Parathyroid adenoma (tissue), 2 donors: ENCODE data around the gene KRT16.
"Not testable (repeated sequence)": the region's sequence is repeated elsewhere in the genome, so short reads cannot be mapped to it uniquely, and the experiment has no call there.

ENCODE experiments used
- H2AFZ ChIP-seq: fragments of 300-600 bp; sonication (generic); one replicate; pipeline ENCODE4 v1.7.0; 2017; ENCODE audit warnings: antibody characterized with exemption, mild to moderate bottlenecking
- H3K27ac ChIP-seq: fragments of 300-600 bp; sonication (generic); one replicate; pipeline ENCODE4 v1.7.0; 2017
- H3K27me3 ChIP-seq: fragments of 300-600 bp; sonication (generic); one replicate; pipeline ENCODE4 v1.7.0; 2017; ENCODE audit warnings: low read length; ENCODE audit not compliant: control insufficient read depth, insufficient read depth
- H3K36me3 ChIP-seq: fragments of 300-600 bp; sonication (generic); one replicate; pipeline ENCODE4 v1.7.0; 2017; ENCODE audit warnings: low read length; ENCODE audit not compliant: control insufficient read depth, insufficient read depth
- H3K4me1 ChIP-seq: fragments of 300-600 bp; sonication (generic); one replicate; pipeline ENCODE4 v1.7.0; 2017; ENCODE audit warnings: control low read depth
- H3K4me2 ChIP-seq: fragments of 300-600 bp; sonication (generic); one replicate; pipeline ENCODE4 v1.7.0; 2017; ENCODE audit warnings: low read length
- H3K4me3 ChIP-seq: fragments of 300-600 bp; sonication (generic); one replicate; pipeline ENCODE4 v1.7.0; 2017; ENCODE audit warnings: low read depth, low read length
- H3K79me2 ChIP-seq: fragments of 300-600 bp; sonication (generic); one replicate; pipeline ENCODE4 v1.7.0; 2017; ENCODE audit warnings: control low read depth
- H3K9ac ChIP-seq: fragments of 300-600 bp; sonication (generic); one replicate; pipeline ENCODE4 v1.7.0; 2017; ENCODE audit warnings: mild to moderate bottlenecking
- H3K9me3 ChIP-seq: fragments of 300-600 bp; sonication (generic); one replicate; pipeline ENCODE4 v1.7.0; 2017; ENCODE audit warnings: low read length; ENCODE audit not compliant: control insufficient read depth
- TF ChIP-seq, protein P1 (sequence below): fragments of 300-600 bp; sonication (generic); IDR thresholded peaks from one replicate; pipeline ENCODE4 v1.7.0; 2017; ENCODE audit warnings: antibody characterized with exemption, mild to moderate bottlenecking
- donor health status: primary hyperparathyroidism.

Gene KRT16

DNA sequence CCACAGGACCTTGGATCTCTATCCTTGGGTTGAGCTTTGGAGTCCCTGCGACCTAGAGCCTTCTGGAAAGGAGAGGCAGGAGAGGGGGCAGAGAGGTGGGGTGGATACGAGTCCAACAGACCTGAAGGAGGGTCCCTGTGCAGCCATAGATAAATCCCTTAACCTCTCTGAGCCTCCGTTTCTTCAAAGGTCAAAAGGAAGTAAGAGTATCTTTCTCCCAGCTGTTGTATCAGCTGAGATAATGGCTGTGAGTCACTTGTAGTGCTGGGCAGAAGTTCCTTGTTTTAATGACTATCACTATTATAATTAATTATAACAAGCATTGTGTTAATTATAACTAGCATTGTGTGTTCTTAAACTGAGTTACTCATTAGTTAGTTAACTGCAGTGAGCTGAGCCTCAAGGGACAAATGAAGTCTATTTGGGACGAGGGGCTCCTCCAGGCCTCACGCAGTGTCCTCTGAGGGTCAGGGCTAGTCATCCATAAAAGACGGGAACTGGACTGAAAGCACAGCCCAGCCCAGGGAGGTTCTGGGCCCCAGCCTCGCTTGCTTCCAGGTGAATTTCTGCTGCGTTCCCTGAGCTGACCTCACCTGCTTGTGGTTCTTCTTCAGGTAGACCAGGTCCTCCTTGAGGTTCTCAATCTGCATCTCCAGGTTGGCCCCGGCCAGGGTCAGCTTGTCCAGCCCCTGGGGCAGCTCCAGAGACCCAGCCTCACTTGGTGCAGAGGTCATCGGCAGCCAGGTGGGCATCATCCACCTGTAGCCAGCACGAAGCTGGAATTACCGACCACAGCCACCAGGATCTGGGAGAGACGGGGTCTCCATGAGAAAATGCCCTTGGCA, 17.5 kb upstream of the KRT16 start:
- H3K36me3 ChIP-seq, result no peaks in the 10 kb centered on the region
- no peak overlapping the region for H3K4me2 ChIP-seq
- TF ChIP-seq, protein P1, sequence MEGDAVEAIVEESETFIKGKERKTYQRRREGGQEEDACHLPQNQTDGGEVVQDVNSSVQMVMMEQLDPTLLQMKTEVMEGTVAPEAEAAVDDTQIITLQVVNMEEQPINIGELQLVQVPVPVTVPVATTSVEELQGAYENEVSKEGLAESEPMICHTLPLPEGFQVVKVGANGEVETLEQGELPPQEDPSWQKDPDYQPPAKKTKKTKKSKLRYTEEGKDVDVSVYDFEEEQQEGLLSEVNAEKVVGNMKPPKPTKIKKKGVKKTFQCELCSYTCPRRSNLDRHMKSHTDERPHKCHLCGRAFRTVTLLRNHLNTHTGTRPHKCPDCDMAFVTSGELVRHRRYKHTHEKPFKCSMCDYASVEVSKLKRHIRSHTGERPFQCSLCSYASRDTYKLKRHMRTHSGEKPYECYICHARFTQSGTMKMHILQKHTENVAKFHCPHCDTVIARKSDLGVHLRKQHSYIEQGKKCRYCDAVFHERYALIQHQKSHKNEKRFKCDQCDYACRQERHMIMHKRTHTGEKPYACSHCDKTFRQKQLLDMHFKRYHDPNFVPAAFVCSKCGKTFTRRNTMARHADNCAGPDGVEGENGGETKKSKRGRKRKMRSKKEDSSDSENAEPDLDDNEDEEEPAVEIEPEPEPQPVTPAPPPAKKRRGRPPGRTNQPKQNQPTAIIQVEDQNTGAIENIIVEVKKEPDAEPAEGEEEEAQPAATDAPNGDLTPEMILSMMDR, result no peak
- H3K27ac ChIP-seq, result no peak overlapping the region
- no peak overlapping the region for H3K9ac ChIP-seq
- H3K4me3 ChIP-seq, result no peak overlapping the region
- no peaks in the 10 kb centered on the region for H3K4me1 ChIP-seq
- H3K27me3 ChIP-seq, result no peaks in the 10 kb centered on the region
- H3K79me2 ChIP-seq, result no peaks in the 10 kb centered on the region
- no peaks in the 10 kb centered on the region for H3K9me3 ChIP-seq
- no peak overlapping the region for H2AFZ ChIP-seq

DNA sequence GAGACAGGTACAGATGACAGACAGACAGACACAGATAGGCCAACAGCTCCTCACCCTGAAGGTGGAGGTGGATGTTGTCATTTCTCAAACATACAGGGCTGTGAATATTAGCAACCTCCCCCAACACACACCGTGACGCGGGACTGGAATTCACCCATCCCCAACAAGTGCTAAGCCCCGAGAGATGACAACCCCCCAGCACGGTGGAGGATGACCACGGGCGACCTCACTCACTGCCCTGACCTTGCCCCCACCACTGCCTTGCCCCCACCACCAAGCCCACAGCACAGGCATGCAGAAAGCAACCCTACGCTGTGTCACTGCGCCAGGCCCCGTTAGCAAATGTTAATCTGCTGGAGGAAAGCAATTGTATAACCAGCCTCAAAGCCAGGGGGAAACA, 16.7 kb upstream of the KRT16 start:
- no peak overlapping the region for H3K4me2 ChIP-seq
- no peaks in the 10 kb centered on the region for H3K36me3 ChIP-seq
- H3K4me1 ChIP-seq, result no peaks in the 10 kb centered on the region
- H3K9ac ChIP-seq, result no peak overlapping the region
- H3K27ac ChIP-seq, result no peak overlapping the region
- no peaks in the 10 kb centered on the region for H3K9me3 ChIP-seq
- H3K79me2 ChIP-seq, result no peaks in the 10 kb centered on the region
- TF ChIP-seq, protein P1, result no peak
- no peak overlapping the region for H2AFZ ChIP-seq
- H3K27me3 ChIP-seq, result no peaks in the 10 kb centered on the region
- no peak overlapping the region for H3K4me3 ChIP-seq

DNA sequence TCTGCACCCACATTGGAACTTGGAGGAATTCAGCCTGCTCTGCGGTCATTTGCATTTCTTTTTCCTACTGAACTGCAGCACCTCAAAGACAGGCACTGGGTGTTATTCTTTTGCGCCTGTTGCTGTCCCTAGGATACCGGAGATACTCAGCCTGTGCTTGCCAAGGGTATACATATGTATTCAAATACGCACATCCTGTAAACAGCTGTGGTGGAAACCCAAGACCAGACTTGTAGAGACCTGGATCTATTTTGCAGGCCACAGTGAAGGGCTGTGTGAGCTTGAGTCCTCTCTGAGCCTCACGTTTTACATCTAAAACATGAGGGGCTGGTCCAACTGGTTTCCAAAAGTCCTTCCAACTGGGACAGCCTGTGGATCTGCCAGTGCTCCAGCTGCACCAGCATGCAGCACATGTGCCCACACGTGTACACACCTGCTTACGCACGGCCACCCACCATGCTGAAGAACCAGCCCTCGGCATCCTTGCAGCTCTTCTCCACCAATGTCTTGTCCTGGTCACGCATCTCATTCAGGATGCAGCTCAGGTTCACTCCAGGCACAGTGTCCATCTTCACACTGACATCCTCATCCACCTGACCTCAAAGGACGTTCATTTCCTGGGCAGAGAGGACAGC, 16.2 kb upstream of the KRT16 start:
- H3K9me3 ChIP-seq, H3K36me3 ChIP-seq, H3K4me2 ChIP-seq, H3K27ac ChIP-seq, H3K4me3 ChIP-seq, H3K9ac ChIP-seq, H3K4me1 ChIP-seq, H3K79me2 ChIP-seq, H3K27me3 ChIP-seq, H2AFZ ChIP-seq: not testable (repeated sequence)

DNA sequence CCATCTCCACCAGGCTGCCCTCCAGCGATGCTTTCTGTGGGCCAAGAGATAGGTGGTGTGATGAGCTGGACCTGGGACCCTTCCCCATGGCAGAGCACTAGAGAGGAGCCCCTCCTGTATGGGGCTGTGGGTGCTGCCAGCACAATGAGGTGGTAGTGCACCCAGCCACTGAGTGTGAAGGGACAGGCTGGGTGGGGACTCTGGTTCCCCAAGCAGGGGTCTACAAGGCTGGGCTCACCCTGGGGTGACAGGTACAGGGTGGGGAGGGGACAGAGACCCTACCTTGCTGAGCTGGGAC, 15.5 kb upstream of the KRT16 start:
- not testable (repeated sequence) for H3K4me2 ChIP-seq, H3K27me3 ChIP-seq, H3K9me3 ChIP-seq, H3K4me1 ChIP-seq, H3K79me2 ChIP-seq, H3K9ac ChIP-seq, H3K4me3 ChIP-seq, H3K27ac ChIP-seq, H3K36me3 ChIP-seq, H2AFZ ChIP-seq

DNA sequence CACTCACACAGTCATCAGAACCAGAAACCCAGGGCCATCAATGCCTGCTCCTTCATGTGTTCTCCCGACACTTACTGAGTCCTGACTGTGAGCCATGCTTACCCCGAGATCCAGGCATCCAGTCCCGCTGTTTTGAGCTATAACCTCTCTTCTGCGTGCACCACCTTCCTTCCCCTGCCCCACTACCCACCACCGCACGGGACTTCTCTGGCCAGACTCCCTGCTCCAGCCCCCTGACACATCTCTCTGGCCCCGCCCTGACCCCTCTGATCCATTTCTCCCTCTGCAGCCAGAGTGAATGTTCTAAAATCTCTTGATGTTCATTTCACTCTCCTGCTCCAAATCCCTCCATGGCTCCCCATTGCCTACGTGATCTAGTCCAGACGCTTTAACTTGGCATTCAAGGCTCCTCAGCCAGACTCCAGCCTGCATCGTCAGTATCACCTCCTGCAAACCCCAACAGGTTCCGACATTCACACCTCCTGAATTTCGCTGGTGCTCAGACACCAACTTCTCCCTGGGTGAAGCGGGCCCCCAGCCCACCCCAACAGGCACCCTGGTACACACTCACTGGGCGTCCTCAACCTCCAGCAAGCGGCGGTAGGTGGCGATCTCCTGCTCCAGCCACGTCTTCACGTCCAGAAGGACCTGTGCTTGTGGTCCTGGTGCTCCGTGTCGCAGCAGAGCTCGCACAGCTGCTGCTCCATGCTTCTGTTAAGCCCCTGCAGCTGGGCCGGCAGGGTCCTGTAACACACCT, 14.9 kb upstream of the KRT16 start:
- H3K4me3 ChIP-seq, result no peak overlapping the region
- H3K36me3 ChIP-seq, result no peaks in the 10 kb centered on the region
- no peaks in the 10 kb centered on the region for H3K27me3 ChIP-seq
- H3K4me2 ChIP-seq, result no peak overlapping the region
- TF ChIP-seq, protein P1, result no peak
- H3K9ac ChIP-seq, result no peak overlapping the region
- H3K4me1 ChIP-seq, result no peaks in the 10 kb centered on the region
- no peak overlapping the region for H3K27ac ChIP-seq
- H3K9me3 ChIP-seq, result no peaks in the 10 kb centered on the region
- H2AFZ ChIP-seq, result no peak overlapping the region
- no peaks in the 10 kb centered on the region for H3K79me2 ChIP-seq

DNA sequence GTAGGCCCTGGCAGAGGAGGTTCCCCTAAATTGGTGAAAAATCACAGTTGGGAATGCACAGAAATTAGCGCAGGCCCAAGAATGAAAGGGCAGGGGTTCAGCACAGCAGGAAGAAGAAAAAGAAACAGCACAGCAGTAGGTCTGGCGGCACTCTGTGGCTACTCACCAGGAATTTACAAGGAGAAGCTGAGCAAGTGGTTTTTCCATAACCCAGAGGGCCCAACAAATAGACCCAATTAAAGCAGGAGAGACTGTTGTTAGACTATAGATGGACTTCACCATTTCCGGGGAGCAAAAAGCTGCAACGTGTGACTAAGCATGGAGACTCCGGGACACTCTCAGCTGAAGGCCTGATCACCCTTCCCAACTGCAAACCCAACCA, 14.3 kb upstream of the KRT16 start:
- not testable (repeated sequence) for H3K27me3 ChIP-seq, H2AFZ ChIP-seq, H3K4me2 ChIP-seq

DNA sequence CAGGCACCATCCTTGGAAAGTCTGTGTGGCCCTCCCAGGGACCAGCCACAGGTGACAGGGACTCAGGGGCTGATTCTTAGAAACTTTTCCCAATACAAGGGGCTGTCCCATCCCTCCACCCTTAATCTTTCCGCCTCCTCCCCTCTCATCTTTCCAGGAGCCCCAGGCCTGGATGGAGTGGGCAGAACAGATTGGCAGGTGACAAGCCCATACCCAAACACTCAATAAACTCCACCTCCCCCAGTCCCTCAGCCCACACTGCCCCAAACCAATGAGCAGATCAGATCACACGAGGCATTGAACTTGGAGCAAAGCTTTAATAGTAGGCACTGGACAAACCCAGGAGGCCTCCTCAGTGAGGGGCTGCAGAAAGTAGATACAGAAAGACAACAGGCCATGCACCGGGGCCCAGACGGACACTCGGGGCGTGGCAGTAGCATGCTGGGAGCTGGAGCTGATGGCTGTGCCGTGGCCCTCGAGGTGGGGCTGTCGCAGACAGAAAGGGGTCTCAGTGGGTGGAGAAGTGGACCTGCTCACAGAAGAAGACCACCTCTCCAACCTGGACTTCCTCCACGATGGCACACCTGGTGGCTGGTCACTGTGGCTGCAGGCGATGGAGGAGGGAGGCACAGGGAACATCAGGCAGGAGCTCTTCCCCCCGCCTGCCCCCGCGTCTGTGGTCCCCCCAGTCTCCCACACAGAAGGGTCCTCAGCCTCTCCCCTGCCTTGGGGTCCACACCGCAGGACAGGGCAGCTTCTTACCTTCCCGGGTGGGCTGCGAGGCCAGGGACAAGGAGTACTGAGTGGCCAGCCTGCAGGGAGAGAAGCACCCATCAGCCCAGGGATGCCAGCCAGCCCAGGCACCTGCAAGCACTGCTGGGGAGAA, 13.7 kb upstream of the KRT16 start:
- H3K4me1 ChIP-seq, H3K9me3 ChIP-seq, H3K27ac ChIP-seq, H3K4me2 ChIP-seq, H3K79me2 ChIP-seq, H3K4me3 ChIP-seq, H3K27me3 ChIP-seq, H2AFZ ChIP-seq, H3K36me3 ChIP-seq, H3K9ac ChIP-seq: not testable (repeated sequence)

More for the DNA sequence above, 14.3 kb upstream of the KRT16 start:
- not testable (repeated sequence) for H3K9me3 ChIP-seq, H3K4me3 ChIP-seq, H3K27ac ChIP-seq, H3K4me1 ChIP-seq, H3K9ac ChIP-seq, H3K36me3 ChIP-seq, H3K79me2 ChIP-seq
